PC-3 (cell line): ENCODE data around the gene ELF2. TPM values are rescaled to one million over a fixed set of nuclear protein-coding genes. Genes with fewer than 3 reads are reported as not detected.

Experiments used
- ATAC-seq: fragments of 200-7000 bp; cut with Tn5 transposase; 2 replicates; pipeline ENCODE4 v1.9.1; 2020; ENCODE audit warnings: mild to moderate bottlenecking, moderate library complexity
- BruUV-seq: library from RNA; stranded (reverse); fragments of 400-500 nt; replicated peaks from 2 replicates; lab custom pipeline; 2021; lab: Mats Ljungman, UMichigan
- CTCF ChIA-PET: fragments of 300-600 bp; sonication (Branson Sonifier 250); formaldehyde crosslinking; loops from one replicate; lab custom pipeline; 2022; ENCODE audit warnings: antibody characterized with exemption; lab: Charles Lee
- POLR2A ChIA-PET: fragments of 300-600 bp; sonication (Branson Sonifier 250); formaldehyde crosslinking; loops from one replicate; lab custom pipeline; 2022; ENCODE audit warnings: antibody characterized with exemption; ENCODE audit not compliant: unreplicated experiment; lab: Charles Lee
- DNase-seq: peaks from one replicate; pipeline ENCODE4 v3.0.0-alpha.2; 2015
- H2AFZ ChIP-seq: fragments of 300-600 bp; sonication (generic); 2 replicates; pipeline ENCODE4 v1.6.0; 2016; ENCODE audit warnings: antibody characterized with exemption, low read length
- H3F3A ChIP-seq: fragments of 300-600 bp; sonication (generic); one replicate; pipeline ENCODE4 v1.6.0; 2017; ENCODE audit warnings: antibody characterized with exemption, low read length, control low read depth, mild to moderate bottlenecking; ENCODE audit not compliant: unreplicated experiment
- H3K27ac ChIP-seq: fragments of 300-600 bp; sonication (generic); 2 replicates; pipeline ENCODE4 v1.5.1; 2016; ENCODE audit warnings: mild to moderate bottlenecking, low read length
- H3K27me3 ChIP-seq: fragments of 300-600 bp; sonication (generic); 2 replicates; pipeline ENCODE4 v1.6.1; 2016; ENCODE audit warnings: low read length, mixed read lengths
- H3K36me3 ChIP-seq: fragments of 300-600 bp; sonication (generic); 2 replicates; pipeline ENCODE4 v1.6.1; 2016; ENCODE audit warnings: low read depth, mixed run types, low read length, mixed read lengths
- H3K4me1 ChIP-seq: fragments of 300-600 bp; sonication (generic); 2 replicates; pipeline ENCODE4 v1.5.1; 2016; ENCODE audit warnings: low read length; ENCODE audit not compliant: insufficient read depth
- H3K4me2 ChIP-seq: fragments of 300-600 bp; sonication (generic); 2 replicates; pipeline ENCODE4 v1.6.0; 2016; ENCODE audit warnings: low read length
- H3K4me3 ChIP-seq: fragments of 300-600 bp; sonication (generic); 2 replicates; pipeline ENCODE4 v1.5.1; 2016; ENCODE audit warnings: mild to moderate bottlenecking, low read length, mixed read lengths
- H3K79me2 ChIP-seq: fragments of 300-600 bp; sonication (generic); 2 replicates; pipeline ENCODE4 v1.6.1; 2017; ENCODE audit warnings: low read length, mixed read lengths
- H3K9ac ChIP-seq: fragments of 300-600 bp; sonication (generic); 2 replicates; pipeline ENCODE4 v1.6.0; 2016; ENCODE audit warnings: mild to moderate bottlenecking, low read length
- H3K9me2 ChIP-seq: fragments of 300-600 bp; sonication (generic); replicated peaks from 2 replicates; pipeline ENCODE4 v1.6.1; 2016; ENCODE audit warnings: mixed run types, low read length, mixed read lengths
- H3K9me3 ChIP-seq: fragments of 300-600 bp; sonication (generic); 2 replicates; pipeline ENCODE4 v1.6.1; 2016; ENCODE audit warnings: low read length, mixed read lengths
- H4K20me1 ChIP-seq: fragments of 300-600 bp; sonication (generic); 2 replicates; pipeline ENCODE4 v1.6.1; 2016; ENCODE audit warnings: low read length, mixed read lengths
- CTCF ChIP-seq: fragments of 300-600 bp; sonication (generic); conservative IDR thresholded peaks from 2 replicates; pipeline ENCODE4 v1.5.1; 2017; ENCODE audit warnings: antibody characterized with exemption, low read depth, mild to moderate bottlenecking, low read length
- EZH2 ChIP-seq: fragments of 300-600 bp; sonication (generic); IDR thresholded peaks from one replicate; pipeline ENCODE4 v1.6.1; 2017; ENCODE audit warnings: antibody characterized with exemption, mild to moderate bottlenecking, low read length; ENCODE audit not compliant: unreplicated experiment
- EZH2phosphoT487 ChIP-seq: fragments of 300-600 bp; sonication (generic); IDR thresholded peaks from 2 replicates; pipeline ENCODE4 v1.6.1; 2018; ENCODE audit warnings: mild to moderate bottlenecking, antibody characterized with exemption, low read length, borderline replicate concordance
- intact Hi-C: fragments of 100-400 bp; cut with micrococcal nuclease; formaldehyde crosslinking; loops from 2 replicates; pipeline ENCODE4 v1.9.0; 2023
- total RNA-seq: library from RNA; depleted of rRNA; stranded (reverse); fragments of >200 nt; gene quantifications from 2 replicates; pipeline ENCODE4 v1.2.3, GENCODE V29; 2014

The ELF2 gene
- total RNA-seq, 1 experiment from 2014 or later: 18.5 TPM

GRCh38 chr4:139112650-139113049, 64.4 kb downstream of the ELF2 start:
- BruUV-seq: no TSS peak
- H3K4me2 ChIP-seq: no peak overlapping the region
- POLR2A ChIA-PET: no interaction called here

GRCh38 chr4:139108567-139109128, 68.4 kb downstream of the ELF2 start:
- Histone ChIP-seq H2AFZ (no peak overlapping the region), H3K9me2 (no peaks in the 10 kb centered on the region), H3K4me2 (no peak overlapping the region), H3K4me1 (no peaks in the 10 kb centered on the region), H3K27ac (no peak overlapping the region), H3K79me2 (no peaks in the 10 kb centered on the region), H3F3A (no peaks in the 10 kb centered on the region), H3K9me3 (no peaks in the 10 kb centered on the region), H3K27me3 (no peaks in the 10 kb centered on the region), H3K9ac (no peak overlapping the region), H3K4me3 (no peak overlapping the region), H3K36me3 (no peaks in the 10 kb centered on the region), H4K20me1 (no peaks in the 10 kb centered on the region)
- TF ChIP-seq EZH2phosphoT487: no peak
- TF ChIP-seq CTCF: no peak
- no peak for TF ChIP-seq EZH2
- CTCF ChIA-PET: interaction anchor here (0.6 kb wide), 1 partner anchor 81 kb away, joined by 7 read pairs; no protein-coding TSS in a partner anchor
- ATAC-seq (no peak), DNase-seq (no peak)
- intact Hi-C loops: no loop called here
- no TSS peak for BruUV-seq
- POLR2A ChIA-PET: interaction anchor here (0.6 kb wide), 1 partner anchor 30 kb away, joined by 3 read pairs; no protein-coding TSS in a partner anchor

More at GRCh38 chr4:139112650-139113049, 64.4 kb downstream of the ELF2 start:
- Histone ChIP-seq H3K9me2 (no peaks in the 10 kb centered on the region), H3K79me2 (no peaks in the 10 kb centered on the region), H3K36me3 (no peaks in the 10 kb centered on the region), H3K4me3 (no peak overlapping the region), H3K27me3 (no peaks in the 10 kb centered on the region), H3F3A (no peaks in the 10 kb centered on the region), H3K9ac (no peak overlapping the region), H3K9me3 (no peaks in the 10 kb centered on the region), H3K4me1 (no peaks in the 10 kb centered on the region), H2AFZ (no peak overlapping the region), H3K27ac (no peak overlapping the region), H4K20me1 (no peaks in the 10 kb centered on the region)
- CTCF ChIA-PET: no interaction called here
- no peak for ATAC-seq
- intact Hi-C loops: no loop called here
- no peak for DNase-seq
- TF ChIP-seq EZH2phosphoT487: no peak

- H3K27me3 ChIP-seq: no peaks in the 10 kb centered on the region
- H3K79me2 ChIP-seq: no peaks in the 10 kb centered on the region
- no peaks in the 10 kb centered on the region for H4K20me1 ChIP-seq
- no peak overlapping the region for H3K27ac ChIP-seq
- no peak overlapping the region for H3K4me2 ChIP-seq
- no peaks in the 10 kb centered on the region for H3F3A ChIP-seq
- H3K9me3 ChIP-seq: no peaks in the 10 kb centered on the region
- no peak overlapping the region for H2AFZ ChIP-seq
- intact Hi-C loops: loop anchor here (1.0 to 5.0 kb wide), 3 partner anchors 68 to 198 kb away; no protein-coding TSS in a partner anchor
- no peaks in the 10 kb centered on the region for H3K4me1 ChIP-seq
- no peak overlapping the region for H3K9ac ChIP-seq
- ATAC-seq (peak; percentile 57), DNase-seq (peak; percentile 81)
- POLR2A ChIA-PET: no interaction called here
- no peak overlapping the region for H3K4me3 ChIP-seq
- CTCF ChIA-PET: interaction anchor here (0.6 kb wide), 1 partner anchor 111 kb away, joined by 4 read pairs; no protein-coding TSS in a partner anchor
- BruUV-seq: no TSS peak
- H3K36me3 ChIP-seq: no peaks in the 10 kb centered on the region
- H3K9me2 ChIP-seq: no peaks in the 10 kb centered on the region
- TF ChIP-seq CTCF (peak; percentile 81), EZH2 (no peak)
Measured at GRCh38 chr4:139099366-139099982, 77.5 kb downstream of the ELF2 start.
